PFSK-1 (cell line): Measurements from ENCODE around the gene IGF2BP3.

ENCODE experiments used
- FOXP2 ChIP-seq: optimal IDR thresholded peaks from 2 replicates; pipeline ENCODE3; 2011; ENCODE audit warnings: borderline replicate concordance, control low read depth, inconsistent platforms; ENCODE audit not compliant: insufficient read depth; ENCODE audit errors: extremely low read length, extremely low read depth
- POLR2AphosphoS5 ChIP-seq: IDR thresholded peaks from 2 replicates; pipeline ENCODE4 v1.6.1; 2012; ENCODE audit warnings: low read depth, mild to moderate bottlenecking, control low read depth, low read length, moderate library complexity
- SIN3A ChIP-seq: IDR thresholded peaks from 2 replicates; pipeline ENCODE4 v1.6.1; 2012; ENCODE audit warnings: mild to moderate bottlenecking, low read length, moderate library complexity, borderline replicate concordance; ENCODE audit not compliant: insufficient read depth
- TAF1 ChIP-seq: IDR thresholded peaks from 2 replicates; pipeline ENCODE4 v1.6.1; 2012; ENCODE audit warnings: low read length, control low read depth, borderline replicate concordance; ENCODE audit not compliant: insufficient read depth
- TF ChIP-seq, protein P1 (sequence below), 2 experiments: IDR thresholded peaks; 2 replicates each; pipeline versions ENCODE4 v1.6.1 to v1.8.0; 2011 to 2012; ENCODE audit warnings: low read depth in 2 of 2, low read length in 2 of 2, control low read depth in 1 of 2, inconsistent platforms in 1 of 2, mild to moderate bottlenecking in 1 of 2, moderate library complexity in 1 of 2; ENCODE audit not compliant: insufficient read depth in 1 of 2

- no peak for TF ChIP-seq TAF1
- TF ChIP-seq POLR2AphosphoS5: no peak
- TF ChIP-seq, protein P1, sequence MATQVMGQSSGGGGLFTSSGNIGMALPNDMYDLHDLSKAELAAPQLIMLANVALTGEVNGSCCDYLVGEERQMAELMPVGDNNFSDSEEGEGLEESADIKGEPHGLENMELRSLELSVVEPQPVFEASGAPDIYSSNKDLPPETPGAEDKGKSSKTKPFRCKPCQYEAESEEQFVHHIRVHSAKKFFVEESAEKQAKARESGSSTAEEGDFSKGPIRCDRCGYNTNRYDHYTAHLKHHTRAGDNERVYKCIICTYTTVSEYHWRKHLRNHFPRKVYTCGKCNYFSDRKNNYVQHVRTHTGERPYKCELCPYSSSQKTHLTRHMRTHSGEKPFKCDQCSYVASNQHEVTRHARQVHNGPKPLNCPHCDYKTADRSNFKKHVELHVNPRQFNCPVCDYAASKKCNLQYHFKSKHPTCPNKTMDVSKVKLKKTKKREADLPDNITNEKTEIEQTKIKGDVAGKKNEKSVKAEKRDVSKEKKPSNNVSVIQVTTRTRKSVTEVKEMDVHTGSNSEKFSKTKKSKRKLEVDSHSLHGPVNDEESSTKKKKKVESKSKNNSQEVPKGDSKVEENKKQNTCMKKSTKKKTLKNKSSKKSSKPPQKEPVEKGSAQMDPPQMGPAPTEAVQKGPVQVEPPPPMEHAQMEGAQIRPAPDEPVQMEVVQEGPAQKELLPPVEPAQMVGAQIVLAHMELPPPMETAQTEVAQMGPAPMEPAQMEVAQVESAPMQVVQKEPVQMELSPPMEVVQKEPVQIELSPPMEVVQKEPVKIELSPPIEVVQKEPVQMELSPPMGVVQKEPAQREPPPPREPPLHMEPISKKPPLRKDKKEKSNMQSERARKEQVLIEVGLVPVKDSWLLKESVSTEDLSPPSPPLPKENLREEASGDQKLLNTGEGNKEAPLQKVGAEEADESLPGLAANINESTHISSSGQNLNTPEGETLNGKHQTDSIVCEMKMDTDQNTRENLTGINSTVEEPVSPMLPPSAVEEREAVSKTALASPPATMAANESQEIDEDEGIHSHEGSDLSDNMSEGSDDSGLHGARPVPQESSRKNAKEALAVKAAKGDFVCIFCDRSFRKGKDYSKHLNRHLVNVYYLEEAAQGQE (IDR thresholded peaks at IDR 0.05; ENCODE audit: insufficient read depth in 1 of 2, low read depth in 2 of 2, low read length in 2 of 2): no peak
- TF ChIP-seq SIN3A: no peak
- TF ChIP-seq FOXP2: no peak
Measured at GRCh38 chr7:23284871-23285270, 185.4 kb downstream of the IGF2BP3 start.
